C4-2B (cell line): Measurements from ENCODE around the gene SLC28A1.

ENCODE experiments used
- CTCF ChIP-seq: fragments of 450-650 bp; conservative IDR thresholded peaks from 2 replicates; pipeline ENCODE4 v1.5.1; 2017; ENCODE audit warnings: mild to moderate bottlenecking
- ZFX ChIP-seq: fragments of 450-650 bp; IDR thresholded peaks from 2 replicates; pipeline ENCODE4 v1.6.1; 2017

GRCh38 chr15:84856731-84857417 lies 27.6 kb upstream of the SLC28A1 start:
- no peak for TF ChIP-seq CTCF
- TF ChIP-seq ZFX = no peak
